ENCODE results near the gene ENO1. TPM values are rescaled to one million over a fixed set of nuclear protein-coding genes. Genes with fewer than 3 reads are reported as not detected.

ENO1 gene
- total and polyA plus RNA-seq, 9 of the 15 experiments (the other 6 are each of a cell fraction or from before 2014, with no cell fraction given) = 2,249 to 7,472 (median 2,868) TPM

DNA sequence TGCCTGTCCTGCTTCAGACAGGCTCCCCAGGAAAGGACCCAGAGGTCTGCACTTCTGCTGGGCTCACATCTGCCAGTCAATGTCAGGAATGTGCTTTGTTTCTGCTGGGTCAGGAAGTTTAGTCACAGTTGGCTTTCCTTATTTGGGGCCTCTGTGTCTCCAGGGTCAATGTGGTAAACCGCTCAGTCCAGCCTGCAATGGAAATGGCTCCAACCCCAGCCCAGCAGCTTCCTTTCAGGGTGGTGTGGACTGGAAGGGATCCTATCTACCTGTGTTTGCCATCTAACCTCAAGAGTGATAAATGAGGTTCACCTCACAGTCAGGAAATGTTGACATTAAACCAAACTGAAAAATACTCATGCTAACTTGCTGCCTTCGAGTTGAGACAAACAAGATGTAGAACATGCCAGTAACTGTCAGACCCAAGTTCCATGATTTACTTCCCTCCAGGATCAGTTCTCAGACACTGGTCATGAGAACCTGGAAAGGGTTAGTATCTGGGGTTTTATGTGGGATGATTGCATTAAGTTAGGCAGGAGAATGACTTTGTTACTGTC is 20.3 kb downstream of the ENO1 start (continued):
- TF ChIP-seq TBL1XR1 (IDR thresholded peaks at IDR 0.05; ENCODE audit: low read length in 2 of 2) = 0 out of 4 replicates have a peak, but pooled peaks of 1 of the 2 experiments have one; percentile 33
- TF ChIP-seq, protein P1, sequence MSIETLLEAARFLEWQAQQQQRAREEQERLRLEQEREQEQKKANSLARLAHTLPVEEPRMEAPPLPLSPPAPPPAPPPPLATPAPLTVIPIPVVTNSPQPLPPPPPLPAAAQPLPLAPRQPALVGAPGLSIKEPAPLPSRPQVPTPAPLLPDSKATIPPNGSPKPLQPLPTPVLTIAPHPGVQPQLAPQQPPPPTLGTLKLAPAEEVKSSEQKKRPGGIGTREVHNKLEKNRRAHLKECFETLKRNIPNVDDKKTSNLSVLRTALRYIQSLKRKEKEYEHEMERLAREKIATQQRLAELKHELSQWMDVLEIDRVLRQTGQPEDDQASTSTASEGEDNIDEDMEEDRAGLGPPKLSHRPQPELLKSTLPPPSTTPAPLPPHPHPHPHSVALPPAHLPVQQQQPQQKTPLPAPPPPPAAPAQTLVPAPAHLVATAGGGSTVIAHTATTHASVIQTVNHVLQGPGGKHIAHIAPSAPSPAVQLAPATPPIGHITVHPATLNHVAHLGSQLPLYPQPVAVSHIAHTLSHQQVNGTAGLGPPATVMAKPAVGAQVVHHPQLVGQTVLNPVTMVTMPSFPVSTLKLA (conservative IDR thresholded peaks at IDR 0.05) = peak in 1 of 2 experiments; percentile 28; a peak in 1 of 4 replicates
- peak; percentile 79 for TF ChIP-seq TCF3 (CRISPR knock-in tag; IDR thresholded peaks at IDR 0.05)
- TF ChIP-seq SMARCC2 (IDR thresholded peaks at IDR 0.05; ENCODE audit: low read depth) = 0 out of 2 replicates have a peak, but pooled peaks have one; percentile 15
- TF ChIP-seq, protein P2, sequence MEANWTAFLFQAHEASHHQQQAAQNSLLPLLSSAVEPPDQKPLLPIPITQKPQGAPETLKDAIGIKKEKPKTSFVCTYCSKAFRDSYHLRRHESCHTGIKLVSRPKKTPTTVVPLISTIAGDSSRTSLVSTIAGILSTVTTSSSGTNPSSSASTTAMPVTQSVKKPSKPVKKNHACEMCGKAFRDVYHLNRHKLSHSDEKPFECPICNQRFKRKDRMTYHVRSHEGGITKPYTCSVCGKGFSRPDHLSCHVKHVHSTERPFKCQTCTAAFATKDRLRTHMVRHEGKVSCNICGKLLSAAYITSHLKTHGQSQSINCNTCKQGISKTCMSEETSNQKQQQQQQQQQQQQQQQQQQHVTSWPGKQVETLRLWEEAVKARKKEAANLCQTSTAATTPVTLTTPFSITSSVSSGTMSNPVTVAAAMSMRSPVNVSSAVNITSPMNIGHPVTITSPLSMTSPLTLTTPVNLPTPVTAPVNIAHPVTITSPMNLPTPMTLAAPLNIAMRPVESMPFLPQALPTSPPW (CRISPR knock-in tag; IDR thresholded peaks at IDR 0.05) = peak; percentile 24; the same call in 1 of the 2 replicates
- TF ChIP-seq ZNF584 (CRISPR knock-in tag; IDR thresholded peaks at IDR 0.05; ENCODE audit: low read depth) = 0 out of 2 replicates have a peak, but pooled peaks have one; percentile 54
- TF ChIP-seq ETV5 (CRISPR knock-in tag; IDR thresholded peaks at IDR 0.05; ENCODE audit: low read depth) = peak; percentile 88
- peak; percentile 67 for TF ChIP-seq STAT5A (IDR thresholded peaks at IDR 0.05; ENCODE audit: borderline replicate concordance, low read length)
- 0 out of 2 replicates have a peak, but pooled peaks have one; percentile 29 for TF ChIP-seq SMAD3 (CRISPR knock-in tag; conservative IDR thresholded peaks at IDR 0.05)
- no peak for TF ChIP-seq DDX20 (tag; IDR thresholded peaks at IDR 0.05; ENCODE audit: low read depth)
- no peak for TF ChIP-seq RBM22 (IDR thresholded peaks at IDR 0.05; ENCODE audit: low read depth, low read length, poor library complexity, severe bottlenecking)
- TF ChIP-seq, protein P3, sequence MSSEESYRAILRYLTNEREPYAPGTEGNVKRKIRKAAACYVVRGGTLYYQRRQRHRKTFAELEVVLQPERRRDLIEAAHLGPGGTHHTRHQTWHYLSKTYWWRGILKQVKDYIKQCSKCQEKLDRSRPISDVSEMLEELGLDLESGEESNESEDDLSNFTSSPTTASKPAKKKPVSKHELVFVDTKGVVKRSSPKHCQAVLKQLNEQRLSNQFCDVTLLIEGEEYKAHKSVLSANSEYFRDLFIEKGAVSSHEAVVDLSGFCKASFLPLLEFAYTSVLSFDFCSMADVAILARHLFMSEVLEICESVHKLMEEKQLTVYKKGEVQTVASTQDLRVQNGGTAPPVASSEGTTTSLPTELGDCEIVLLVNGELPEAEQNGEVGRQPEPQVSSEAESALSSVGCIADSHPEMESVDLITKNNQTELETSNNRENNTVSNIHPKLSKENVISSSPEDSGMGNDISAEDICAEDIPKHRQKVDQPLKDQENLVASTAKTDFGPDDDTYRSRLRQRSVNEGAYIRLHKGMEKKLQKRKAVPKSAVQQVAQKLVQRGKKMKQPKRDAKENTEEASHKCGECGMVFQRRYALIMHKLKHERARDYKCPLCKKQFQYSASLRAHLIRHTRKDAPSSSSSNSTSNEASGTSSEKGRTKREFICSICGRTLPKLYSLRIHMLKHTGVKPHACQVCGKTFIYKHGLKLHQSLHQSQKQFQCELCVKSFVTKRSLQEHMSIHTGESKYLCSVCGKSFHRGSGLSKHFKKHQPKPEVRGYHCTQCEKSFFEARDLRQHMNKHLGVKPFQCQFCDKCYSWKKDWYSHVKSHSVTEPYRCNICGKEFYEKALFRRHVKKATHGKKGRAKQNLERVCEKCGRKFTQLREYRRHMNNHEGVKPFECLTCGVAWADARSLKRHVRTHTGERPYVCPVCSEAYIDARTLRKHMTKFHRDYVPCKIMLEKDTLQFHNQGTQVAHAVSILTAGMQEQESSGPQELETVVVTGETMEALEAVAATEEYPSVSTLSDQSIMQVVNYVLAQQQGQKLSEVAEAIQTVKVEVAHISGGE (CRISPR knock-in tag; IDR thresholded peaks at IDR 0.05) = 0 out of 6 replicates have a peak, but pooled peaks of 1 of the 3 experiments have one; percentile 41
- TF ChIP-seq SOX6 (IDR thresholded peaks at IDR 0.05) = peak; percentile 89
- TF ChIP-seq ELF4 (CRISPR knock-in tag; IDR thresholded peaks at IDR 0.05) = 0 out of 2 replicates have a peak, but pooled peaks have one; percentile 19
- TF ChIP-seq RCOR1 (IDR thresholded peaks at IDR 0.05; ENCODE audit: borderline replicate concordance in 1 of 2, low read depth in 2 of 2, low read length in 2 of 2) = peak; percentile 54 to 88; a peak in 2 of 4 replicates
- peak; percentile 83 for TF ChIP-seq DPF2 (IDR thresholded peaks at IDR 0.05)
- TF ChIP-seq POLR2H (tag; IDR thresholded peaks at IDR 0.05; ENCODE audit: low read depth) = 0 out of 2 replicates have a peak, but pooled peaks have one; percentile 58
- TF ChIP-seq GABPB2 (CRISPR knock-in tag; conservative IDR thresholded peaks at IDR 0.05) = no peak
- TF ChIP-seq ZBTB1 (CRISPR knock-in tag; IDR thresholded peaks at IDR 0.05; ENCODE audit: borderline replicate concordance, low read depth) = no peak
- TF ChIP-seq SMARCA4 (IDR thresholded peaks at IDR 0.05) = peak; percentile 58; the same call in 1 of the 2 replicates
- TF ChIP-seq CBFA2T3 (IDR thresholded peaks at IDR 0.05) = peak; percentile 83
- peak; percentile 78 for TF ChIP-seq CTBP1 (IDR thresholded peaks at IDR 0.05; ENCODE audit: borderline replicate concordance)
